Transverse colon (tissue), 4 donors: ENCODE measurements around the gene EIF3D. TPM values are rescaled to one million over a fixed set of nuclear protein-coding genes. Genes with fewer than 3 reads are reported as not detected.
A peak's percentile ranks its signal among the peaks of the same experiment; 100 is the strongest.

ENCODE experiments used
- DNase-seq: peaks from one replicate; pipeline ENCODE4 v3.0.0-alpha.2; 2019
- H3K27ac ChIP-seq, 4 donors: fragments of 200-600 bp; sonication (generic); 2 replicates each; pipeline ENCODE4 v1.5.1; 2016 to 2018; ENCODE audit warnings: inconsistent platforms in 4 of 4
- H3K27me3 ChIP-seq: fragments of 200-600 bp; sonication (generic); 2 replicates; pipeline ENCODE4 v1.5.1; 2017; ENCODE audit warnings: inconsistent platforms
- H3K36me3 ChIP-seq, 4 donors: fragments of 200-600 bp; sonication (generic); 2 replicates each; pipeline ENCODE4 v1.5.1; 2017 to 2019; ENCODE audit warnings: inconsistent platforms in 4 of 4
- H3K4me1 ChIP-seq, 4 donors: fragments of 200-600 bp; sonication (generic); 2 replicates each; pipeline ENCODE4 v1.5.1; 2017 to 2020; ENCODE audit warnings: inconsistent platforms in 4 of 4
- H3K4me3 ChIP-seq, 4 donors: fragments of 200-600 bp; sonication (generic); 1 replicate in 1 of 4; 2 replicates in 3 of 4; pipeline versions ENCODE4 v1.5.1 to v1.6.1; 2017 to 2019; ENCODE audit warnings: inconsistent platforms in 4 of 4
- H3K9me3 ChIP-seq, 2 donors: fragments of 200-600 bp; sonication (generic); 2 replicates each; pipeline ENCODE4 v1.5.1; 2017 to 2019; ENCODE audit warnings: inconsistent platforms in 2 of 2
- EP300 ChIP-seq: sonication (generic); formaldehyde crosslinking; IDR thresholded peaks from one replicate; pipeline ENCODE4 v1.6.1; 2017; ENCODE audit warnings: antibody characterized with exemption, low read depth
- POLR2A ChIP-seq: fragments of 450-650 bp; IDR thresholded peaks from one replicate; pipeline ENCODE4 v1.6.1; 2016; ENCODE audit warnings: antibody characterized with exemption, mild to moderate bottlenecking, moderate library complexity
- POLR2AphosphoS5 ChIP-seq, 3 donors: sonication (generic); formaldehyde crosslinking; IDR thresholded peaks; one replicate each; pipeline ENCODE4 v1.6.1; 2016; ENCODE audit warnings: antibody characterized with exemption in 3 of 3
- WGBS, 2 donors: methylation state at CpG; one replicate each; pipeline ENCODE4 v1.1.5; 2018; ENCODE audit warnings: low coverage in 1 of 2; 5-methylcytosine and 5-hydroxymethylcytosine counted together
- in situ Hi-C, 4 donors: fragments of 200-750 bp; cut with MboI; loops; one replicate each; pipeline versions ENCODE4 v1.15.0 to v1.15.1; 2017; ENCODE audit warnings: low sequenced_read_pairs in 3 of 4, low pct_ligation_motif_present in 1 of 4, low pct_unique_long_range_greater_than_20kb in 1 of 4
- intact Hi-C: fragments of 100-400 bp; cut with DNase I; formaldehyde crosslinking; loops from one replicate; pipeline ENCODE4 v1.15.1; 2023; ENCODE audit warnings: low total_unique reads
- total RNA-seq, 4 donors: library from RNA; depleted of rRNA; stranded (reverse); fragments of >200 nt; gene quantifications; one replicate each; pipeline ENCODE4 v1.1.0, GENCODE V29; 2016
- TF ChIP-seq, protein P1 (sequence below), 5 experiments: fragments of 200-600 bp in 3 of 5; fragments of 450-650 bp in 2 of 5; sonication (generic) in 3 of 5; IDR thresholded peaks; 1 replicate in 2 of 5; 2 replicates in 3 of 5; pipeline ENCODE4 v1.5.1; 2016 to 2017; ENCODE audit warnings: antibody characterized with exemption in 5 of 5, inconsistent platforms in 3 of 5, mild to moderate bottlenecking in 2 of 5, moderate library complexity in 1 of 5

The EIF3D gene
- total RNA-seq, 4 donors from 2014 or later, result 69.6 to 217 (median 146) TPM

DNA sequence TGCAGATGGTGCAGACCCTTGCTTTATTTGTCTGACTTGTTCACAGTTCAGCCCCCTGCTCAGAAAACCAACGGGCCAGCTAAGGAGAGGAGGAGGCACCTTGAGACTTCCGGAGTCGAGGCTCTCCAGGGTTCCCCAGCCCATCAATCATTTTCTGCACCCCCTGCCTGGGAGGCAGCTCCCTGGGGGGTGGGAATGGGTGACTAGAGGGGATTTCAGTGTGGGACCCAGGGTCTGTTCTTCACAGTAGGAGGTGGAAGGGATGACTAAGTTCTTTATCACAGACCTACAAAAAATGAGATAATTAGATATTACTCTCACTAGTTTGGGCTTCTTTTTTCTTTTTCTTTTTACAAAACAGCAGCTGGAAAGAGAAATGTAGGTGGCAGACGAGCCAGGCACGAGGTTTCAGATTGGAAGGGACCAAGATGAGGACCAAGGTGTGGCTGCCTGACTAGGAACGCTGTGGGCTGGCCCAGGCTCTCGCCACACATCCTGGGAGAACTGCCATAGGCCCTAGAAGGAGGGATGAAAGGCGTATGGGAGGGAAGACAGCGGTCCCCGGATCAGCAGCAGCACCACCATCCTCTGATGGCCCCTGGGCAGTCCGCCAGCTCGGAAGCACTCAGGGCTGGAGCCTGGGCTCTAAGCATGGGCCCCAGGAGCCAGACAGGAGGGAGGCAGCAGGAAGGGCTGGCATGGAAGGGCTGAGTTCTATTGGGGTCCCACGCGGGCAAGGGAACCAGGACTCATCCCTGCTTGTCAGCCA lies 61.7 kb downstream of the EIF3D start:
- in situ Hi-C loops (loop anchor here in 1 of 4 donors (10.0 kb wide), 1 partner anchor 162 kb away; no protein-coding TSS in a partner anchor), intact Hi-C loops (loop anchor here (5.0 kb wide), 1 partner anchor 90 kb away; no protein-coding TSS in a partner anchor)
- H3K4me1 ChIP-seq, result peaks cover 18 to 62% (median 39%) of the 10 kb centered on the region in 4 donors
- H3K4me3 ChIP-seq, result no peak overlapping the region
- H3K36me3 ChIP-seq, result no peaks in the 10 kb centered on the region
- H3K9me3 ChIP-seq, result no peaks in the 10 kb centered on the region
- H3K27me3 ChIP-seq, result no peaks in the 10 kb centered on the region
- peak in 1 of 3 donors; percentile 14 for TF ChIP-seq POLR2AphosphoS5 (IDR thresholded peaks at IDR 0.05)
- no peak for TF ChIP-seq EP300
- no peak for TF ChIP-seq POLR2A
- DNase-seq, result no peak
- 61 to 64% methylated on average over 3 to 14 of the region's 14 CpGs for WGBS, 2 donors
- peak overlapping the region; percentile 98 for H3K27ac ChIP-seq

GRCh38 chr22:36466258-36466657 lies 62.7 kb downstream of the EIF3D start:
- no peak for TF ChIP-seq POLR2A
- TF ChIP-seq, protein P1, sequence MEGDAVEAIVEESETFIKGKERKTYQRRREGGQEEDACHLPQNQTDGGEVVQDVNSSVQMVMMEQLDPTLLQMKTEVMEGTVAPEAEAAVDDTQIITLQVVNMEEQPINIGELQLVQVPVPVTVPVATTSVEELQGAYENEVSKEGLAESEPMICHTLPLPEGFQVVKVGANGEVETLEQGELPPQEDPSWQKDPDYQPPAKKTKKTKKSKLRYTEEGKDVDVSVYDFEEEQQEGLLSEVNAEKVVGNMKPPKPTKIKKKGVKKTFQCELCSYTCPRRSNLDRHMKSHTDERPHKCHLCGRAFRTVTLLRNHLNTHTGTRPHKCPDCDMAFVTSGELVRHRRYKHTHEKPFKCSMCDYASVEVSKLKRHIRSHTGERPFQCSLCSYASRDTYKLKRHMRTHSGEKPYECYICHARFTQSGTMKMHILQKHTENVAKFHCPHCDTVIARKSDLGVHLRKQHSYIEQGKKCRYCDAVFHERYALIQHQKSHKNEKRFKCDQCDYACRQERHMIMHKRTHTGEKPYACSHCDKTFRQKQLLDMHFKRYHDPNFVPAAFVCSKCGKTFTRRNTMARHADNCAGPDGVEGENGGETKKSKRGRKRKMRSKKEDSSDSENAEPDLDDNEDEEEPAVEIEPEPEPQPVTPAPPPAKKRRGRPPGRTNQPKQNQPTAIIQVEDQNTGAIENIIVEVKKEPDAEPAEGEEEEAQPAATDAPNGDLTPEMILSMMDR (IDR thresholded peaks at IDR 0.05), result no peak
- TF ChIP-seq POLR2AphosphoS5 (IDR thresholded peaks at IDR 0.05), result no peak
- TF ChIP-seq EP300, result no peak
- Histone ChIP-seq H3K4me3 (no peak overlapping the region), H3K27ac (peak overlapping the region; percentile 98), H3K27me3 (no peaks in the 10 kb centered on the region), H3K4me1 (peaks cover 21 to 70% (median 47%) of the 10 kb centered on the region in 4 donors), H3K36me3 (no peaks in the 10 kb centered on the region), H3K9me3 (no peaks in the 10 kb centered on the region)
- 75% methylated on average over 7 of the region's 7 CpGs; no CpG with 5 or more reads in 1 of the 2 donors for WGBS, 2 donors
- in situ Hi-C loops, result loop anchor here in 1 of 4 donors (10.0 kb wide), 1 partner anchor 161 kb away; no protein-coding TSS in a partner anchor
- DNase-seq, result no peak
- intact Hi-C loops, result loop anchor here (5.0 kb wide), 1 partner anchor 89 kb away; no protein-coding TSS in a partner anchor

- H3K4me1 ChIP-seq, result peaks cover 21 to 72% (median 48%) of the 10 kb centered on the region in 4 donors
- in situ Hi-C loops, result loop anchor here in 1 of 4 donors (10.0 kb wide), 1 partner anchor 161 kb away; no protein-coding TSS in a partner anchor
These were observed 63.5 kb downstream of the EIF3D start for GRCh38 chr22:36465232-36466021.

GRCh38 chr22:36464715-36465231 lies 64.2 kb downstream of the EIF3D start:
- Histone ChIP-seq H3K4me1 (peaks cover 18 to 72% (median 49%) of the 10 kb centered on the region in 4 donors), H3K27me3 (no peaks in the 10 kb centered on the region), H3K27ac (peak overlapping the region; percentile 98), H3K36me3 (no peaks in the 10 kb centered on the region), H3K9me3 (no peaks in the 10 kb centered on the region), H3K4me3 (no peak overlapping the region)
- intact Hi-C loops (loop anchor here (5.0 kb wide), 1 partner anchor 87 kb away; no protein-coding TSS in a partner anchor), in situ Hi-C loops (loop anchor here in 1 of 4 donors (10.0 kb wide), 1 partner anchor 160 kb away; no protein-coding TSS in a partner anchor)
- TF ChIP-seq EP300 (no peak), POLR2A (no peak), POLR2AphosphoS5 (IDR thresholded peaks at IDR 0.05) (no peak)
- TF ChIP-seq, protein P1 (IDR thresholded peaks at IDR 0.05), result no peak
- WGBS, 2 donors, result 82% methylated on average over 16 of the region's 20 CpGs; no CpG with 5 or more reads in 1 of the 2 donors
- DNase-seq, result no peak

More at GRCh38 chr22:36465232-36466021, 63.5 kb downstream of the EIF3D start:
- Histone ChIP-seq H3K4me3 (no peak overlapping the region), H3K27ac (peak overlapping the region; percentile 98), H3K27me3 (no peaks in the 10 kb centered on the region), H3K9me3 (no peaks in the 10 kb centered on the region), H3K36me3 (no peaks in the 10 kb centered on the region)
- 29 to 43% methylated on average over 4 to 25 of the region's 25 CpGs for WGBS, 2 donors
- TF ChIP-seq EP300, result peak; percentile 37
- peak; percentile 45 to 66 (median 63) for TF ChIP-seq POLR2AphosphoS5 (IDR thresholded peaks at IDR 0.05)
- peak; percentile 27 for TF ChIP-seq POLR2A
- TF ChIP-seq, protein P1 (IDR thresholded peaks at IDR 0.05), result no peak
- intact Hi-C loops, result loop anchor here (5.0 kb wide), 1 partner anchor 88 kb away; no protein-coding TSS in a partner anchor
- peak; percentile 80 for DNase-seq
